Measurements from ENCODE around the gene NCKAP5.
A peak's percentile ranks its signal among the peaks of the same experiment; 100 is the strongest.

The NCKAP5 gene

DNA sequence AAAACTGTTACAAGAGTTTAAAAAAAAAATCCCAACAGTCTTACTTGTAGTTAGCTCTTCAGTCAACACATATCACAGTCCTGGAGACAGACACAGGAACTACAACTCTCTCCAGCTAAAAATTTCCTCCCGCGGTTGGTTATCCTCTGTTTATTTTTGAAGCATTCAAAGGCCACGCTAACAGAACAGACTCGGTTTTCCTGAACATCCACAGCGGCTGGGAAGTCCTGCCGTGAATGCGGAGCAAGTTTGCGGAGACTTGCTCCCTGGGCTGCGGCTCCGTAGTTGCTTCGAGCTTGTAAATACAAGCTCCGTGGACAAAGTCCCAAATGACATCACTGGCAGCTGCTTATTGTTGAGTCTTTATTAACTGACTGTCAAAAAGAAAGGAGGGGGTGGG lies at the start of gene NCKAP5:
Gene NCKAP5 (minus strand): TSS at position 292 of the 400 bp plus-strand sequence. CDS start 50,937 bp downstream, outside the sequence.
- DNase-seq, result peak; percentile 56

GRCh38 chr2:133609664-133610063 lies 41.4 kb upstream of the NCKAP5 start:
- DNase-seq, result no peak

DNA sequence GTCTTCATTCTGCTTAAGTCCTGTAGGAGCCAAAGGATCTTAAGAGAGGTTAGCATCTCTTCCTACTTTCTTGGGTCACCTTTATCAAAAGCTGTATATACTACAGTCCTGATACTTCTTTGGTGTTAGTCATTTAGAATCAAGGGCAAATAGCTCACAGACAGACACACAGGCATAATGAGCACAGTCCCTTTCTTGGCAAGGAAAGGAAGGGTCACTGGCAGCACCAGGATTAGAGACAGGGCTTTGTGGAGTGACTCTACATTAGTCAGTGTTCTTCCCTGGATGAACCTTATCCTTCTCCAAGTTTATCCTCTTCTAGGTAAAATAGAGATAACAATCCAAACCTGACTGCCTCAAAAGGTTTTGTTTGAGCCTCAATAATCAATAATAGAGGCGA lies 40.0 kb upstream of the NCKAP5 start:
- DNase-seq, result no peak

- DNase-seq, result no peak
Observed at GRCh38 chr2:133607679-133608078, 39.4 kb upstream of the NCKAP5 start.

DNA sequence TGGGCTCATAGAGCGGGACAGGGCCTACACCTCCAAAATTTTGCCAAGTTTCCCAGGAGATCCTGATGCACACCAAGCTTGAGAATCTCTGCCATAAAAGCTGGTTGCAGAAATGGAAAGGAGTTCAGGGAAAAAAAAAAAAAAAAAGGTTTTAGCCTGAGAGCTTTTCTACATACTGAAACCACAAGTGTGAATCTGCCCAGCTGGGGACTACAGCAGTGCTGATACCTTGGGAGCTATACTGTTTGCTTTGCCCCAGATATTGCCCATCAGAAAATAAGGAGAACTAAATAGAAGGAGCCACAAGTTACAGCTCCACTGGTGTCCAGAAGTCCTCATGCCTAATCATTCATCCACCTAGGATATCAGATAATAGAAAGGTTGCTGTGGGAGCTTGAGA lies 38.4 kb upstream of the NCKAP5 start:
- no peak for DNase-seq

DNA sequence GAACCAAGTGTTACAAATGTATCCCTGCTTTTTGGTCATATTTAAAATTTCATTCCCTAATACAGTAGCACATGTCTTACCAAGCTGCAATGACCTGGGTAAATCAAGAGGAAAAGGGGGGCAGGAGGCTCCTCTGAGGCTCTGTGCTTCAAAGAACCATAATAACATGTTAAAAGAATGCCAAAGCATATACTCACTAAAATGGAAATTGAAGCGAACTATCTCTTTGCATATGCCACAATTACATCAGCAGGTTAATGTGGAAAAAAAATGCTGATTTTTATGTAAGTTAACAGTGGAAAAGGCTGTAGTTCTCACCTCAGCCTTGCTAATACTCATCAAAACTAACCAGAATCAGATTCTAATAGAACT lies 37.5 kb upstream of the NCKAP5 start:
- DNase-seq, result no peak

GRCh38 chr2:133605011-133605765 lies 36.9 kb upstream of the NCKAP5 start:
- DNase-seq, result no peak

- no peak for DNase-seq
Observed at GRCh38 chr2:133603109-133603508, 34.8 kb upstream of the NCKAP5 start.

- DNase-seq, result no peak
Observed at GRCh38 chr2:133602538-133602937, 34.3 kb upstream of the NCKAP5 start.

DNA sequence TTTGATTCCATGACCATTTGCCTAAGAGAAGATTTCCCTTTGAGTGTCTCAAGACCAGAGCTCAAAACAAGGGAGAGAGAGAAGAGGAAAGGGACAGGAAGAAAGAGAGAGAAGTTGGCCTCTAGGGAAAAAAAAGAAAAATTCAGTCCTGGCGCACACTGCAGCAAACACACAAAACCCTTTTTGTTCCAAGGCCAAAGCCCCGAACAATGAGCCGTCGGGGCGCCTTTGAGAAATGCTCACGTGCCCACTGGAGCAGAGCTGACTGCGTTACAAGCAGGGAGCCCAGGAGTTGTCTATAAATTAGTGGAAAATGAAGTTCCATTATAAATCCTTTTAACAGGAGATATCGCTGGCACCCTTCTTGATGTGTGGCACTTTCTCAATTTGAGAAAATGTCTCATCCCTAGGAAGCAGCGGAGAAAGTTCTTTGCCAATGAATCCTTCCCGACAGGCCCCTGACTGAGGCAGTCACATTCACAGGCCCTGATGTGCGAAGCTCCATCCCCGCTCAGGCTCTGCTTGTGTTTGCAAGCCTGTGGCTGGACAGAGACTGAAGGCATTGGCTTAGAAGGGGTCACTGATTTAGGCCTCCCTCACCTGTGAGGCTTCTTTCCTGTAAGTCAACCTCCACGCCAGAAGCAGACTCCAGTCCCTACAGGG lies 32.1 kb upstream of the NCKAP5 start:
- no peak for DNase-seq

- DNase-seq, result no peak
Observed at GRCh38 chr2:133599811-133600210, 31.5 kb upstream of the NCKAP5 start.

DNA sequence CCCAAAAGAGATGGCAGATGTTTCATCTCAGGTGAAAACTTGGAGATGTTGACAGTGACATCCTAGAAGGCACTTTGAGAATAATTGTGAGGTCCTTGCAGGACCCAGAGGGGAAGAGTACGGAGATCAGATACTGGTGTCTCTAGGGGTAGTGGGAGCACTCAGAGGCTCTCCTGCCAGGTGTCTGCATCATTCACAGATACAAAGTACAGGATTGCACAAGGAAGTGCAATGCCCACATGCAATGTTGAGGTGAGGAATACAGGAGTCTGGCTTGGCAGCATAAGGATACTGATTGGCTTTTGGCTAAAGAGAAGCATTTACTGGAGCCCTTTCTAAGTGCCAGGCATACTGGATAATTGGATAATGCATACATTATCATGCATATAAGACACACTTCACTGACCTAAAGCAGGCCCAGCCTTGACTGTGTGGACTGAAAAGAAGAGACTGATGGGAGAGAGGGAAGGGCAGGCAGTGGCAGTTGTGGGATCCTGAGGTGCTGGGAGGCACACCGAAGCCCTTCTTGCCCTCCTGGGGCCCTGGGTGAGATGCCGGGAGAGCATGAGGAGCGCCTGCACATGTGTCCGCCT lies 31.0 kb upstream of the NCKAP5 start:
- DNase-seq, result no peak

GRCh38 chr2:133598769-133599168 lies 30.5 kb upstream of the NCKAP5 start:
- DNase-seq, result no peak

DNA sequence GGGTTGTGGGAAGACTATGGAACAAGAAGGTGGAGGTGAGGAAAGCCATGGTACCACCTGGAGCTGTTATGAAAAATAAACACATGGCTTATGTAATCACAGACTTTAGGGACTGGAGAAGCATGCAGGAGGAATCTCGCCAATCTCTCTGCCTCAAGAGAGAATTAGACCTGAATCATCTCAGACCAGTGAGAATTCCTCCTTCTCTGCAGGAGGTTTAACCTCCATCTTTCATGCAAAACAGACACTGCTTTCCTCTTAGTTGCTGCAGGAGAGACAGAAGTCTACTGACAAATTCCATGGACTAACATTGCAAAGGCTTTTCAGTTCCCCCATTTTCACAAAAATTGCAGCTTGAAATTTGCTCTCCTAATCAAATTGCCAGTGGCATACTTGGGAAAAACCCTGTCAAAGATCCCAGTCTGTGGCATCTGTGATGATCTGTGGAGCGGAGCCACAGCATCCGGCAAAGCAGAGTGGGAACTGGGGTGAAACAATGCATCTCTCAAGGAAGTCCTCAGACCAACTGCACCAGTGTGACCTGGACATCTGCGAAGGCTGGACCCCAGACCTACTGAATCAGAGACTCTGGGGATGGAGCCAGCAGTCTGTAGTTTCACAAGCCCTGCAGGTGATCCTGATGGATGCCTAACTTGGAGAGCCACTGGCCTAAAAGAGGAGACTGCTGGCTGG lies 28.6 kb upstream of the NCKAP5 start:
- no peak for DNase-seq

GRCh38 chr2:133591164-133591563 lies 22.9 kb upstream of the NCKAP5 start:
- peak; percentile 73 for DNase-seq

- no peak for DNase-seq
Observed at GRCh38 chr2:133589456-133589855, 21.2 kb upstream of the NCKAP5 start.

- DNase-seq, result no peak
Observed at GRCh38 chr2:133588144-133588543, 19.9 kb upstream of the NCKAP5 start.

DNA sequence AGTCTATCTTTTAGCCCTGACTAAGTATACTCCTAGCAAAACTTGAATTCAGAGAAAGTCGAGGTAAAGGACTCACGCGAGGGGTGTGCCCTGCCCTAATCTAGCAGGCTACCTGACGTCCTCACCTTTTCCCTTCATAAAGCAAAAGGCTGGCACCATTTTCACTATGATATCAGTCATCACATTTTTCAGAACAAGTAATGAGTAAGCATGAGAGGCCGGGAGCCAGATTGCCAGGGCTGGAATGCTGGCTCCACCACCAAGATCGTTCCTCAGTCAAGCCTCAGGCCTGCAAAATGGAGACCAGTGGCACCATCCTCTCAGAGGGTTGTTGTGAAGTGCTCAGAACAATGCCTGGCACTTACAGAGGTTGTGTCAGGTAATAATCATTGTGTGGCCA lies 18.7 kb upstream of the NCKAP5 start:
- no peak for DNase-seq

DNA sequence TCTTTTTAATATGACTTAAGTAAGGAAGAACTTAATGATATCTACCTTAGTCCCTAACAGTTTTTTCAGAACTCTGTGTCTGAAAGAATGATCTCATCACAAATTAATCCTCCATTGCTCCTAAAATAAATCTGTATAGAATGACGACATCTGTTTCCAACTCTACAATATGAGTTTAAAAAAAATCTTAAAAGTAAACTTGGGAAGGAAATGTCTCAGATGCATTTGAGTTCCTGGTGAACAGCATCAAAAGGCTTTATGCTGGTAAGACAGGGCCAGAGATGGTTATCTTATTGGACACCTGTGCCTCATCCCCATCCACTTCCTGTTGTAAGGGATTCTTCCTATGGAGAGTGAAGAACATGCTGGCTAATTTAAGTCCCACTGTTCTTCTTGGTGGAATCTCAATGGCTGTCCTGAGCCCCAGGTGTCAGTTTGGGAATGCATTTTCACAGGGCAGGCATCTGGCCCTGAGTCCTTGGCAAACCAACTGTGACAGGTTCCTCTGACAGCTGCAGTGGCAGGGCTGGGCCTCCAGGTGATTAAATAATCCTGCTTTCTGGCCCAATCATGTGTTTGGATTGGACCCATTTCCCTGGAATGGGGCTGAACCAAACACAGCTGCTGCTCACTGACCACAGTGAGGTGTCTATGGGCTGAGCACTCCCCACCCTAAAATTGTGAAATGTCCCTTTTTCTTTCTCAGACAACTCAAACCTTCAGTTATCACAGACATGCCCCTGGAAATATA lies 12.9 kb upstream of the NCKAP5 start:
- DNase-seq, result peak; percentile 54

DNA sequence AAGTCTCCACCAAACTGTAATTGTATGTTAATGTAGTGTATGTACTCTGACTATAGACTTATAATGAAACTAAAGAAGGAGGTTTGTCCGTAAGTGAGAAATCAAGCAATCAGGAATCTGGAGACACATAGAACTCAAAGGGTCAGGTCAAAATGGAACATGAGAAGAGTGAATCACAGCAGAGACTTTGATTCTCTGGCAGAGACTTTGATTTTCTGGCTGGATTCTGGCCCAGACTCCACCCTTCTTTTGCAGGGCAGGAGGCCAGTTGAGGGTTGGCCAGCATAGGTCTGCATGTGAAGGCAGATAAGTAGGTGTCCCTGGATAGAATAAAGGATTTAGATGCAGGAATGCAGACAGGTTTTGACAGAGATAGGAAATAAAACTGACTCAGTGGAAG lies 11.0 kb upstream of the NCKAP5 start:
- no peak for DNase-seq

DNA sequence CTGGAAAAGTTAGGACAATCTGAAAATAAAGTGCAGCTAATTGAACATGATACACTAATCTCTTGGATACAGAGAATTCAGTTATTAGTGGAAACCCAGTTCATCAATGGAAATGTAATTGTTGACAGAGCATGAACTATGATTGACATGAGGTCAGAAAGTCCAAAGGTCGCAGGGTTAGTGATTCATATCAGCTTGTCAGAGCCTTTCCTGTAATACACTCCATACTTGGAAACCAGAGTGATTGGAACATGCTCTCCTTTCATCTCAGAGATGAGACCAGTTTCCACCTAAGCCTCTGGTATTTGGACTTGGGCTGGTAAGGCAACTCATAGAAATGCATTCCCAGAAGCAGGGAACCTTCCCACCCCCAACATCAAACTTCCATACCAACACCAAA lies 8.5 kb upstream of the NCKAP5 start:
- peak; percentile 81 for DNase-seq

- DNase-seq, result peak; percentile 80
Observed at GRCh38 chr2:133574620-133575019, 6.4 kb upstream of the NCKAP5 start.

- DNase-seq, result peak; percentile 58
Observed at GRCh38 chr2:133574186-133574585, 5.9 kb upstream of the NCKAP5 start.
